ENCODE data around the gene TMEM163.

TMEM163 gene

GRCh38 chr2:134470561-134471168 is 248.1 kb downstream of the TMEM163 start:
- no peak for DNase-seq

- DNase-seq, result no peak
Measured at GRCh38 chr2:134469516-134470115, 249.2 kb downstream of the TMEM163 start.

GRCh38 chr2:134468776-134469175 is 250.0 kb downstream of the TMEM163 start:
- DNase-seq, result no peak

- DNase-seq, result no peak
Measured at GRCh38 chr2:134468164-134468563, 250.6 kb downstream of the TMEM163 start.

- no peak for DNase-seq
Measured at GRCh38 chr2:134466141-134466540, 252.7 kb downstream of the TMEM163 start.

- no peak for DNase-seq
Measured at GRCh38 chr2:134465228-134466105, 253.3 kb downstream of the TMEM163 start.

- no peak for DNase-seq
Measured at GRCh38 chr2:134463699-134464022, 255.1 kb downstream of the TMEM163 start.

GRCh38 chr2:134462791-134463698 is 255.8 kb downstream of the TMEM163 start:
- DNase-seq, result no peak

GRCh38 chr2:134462275-134462674 is 256.5 kb downstream of the TMEM163 start:
- no peak for DNase-seq

- DNase-seq, result no peak
Measured at GRCh38 chr2:134461511-134461910, 257.3 kb downstream of the TMEM163 start.

GRCh38 chr2:134460583-134460998 is 258.2 kb downstream of the TMEM163 start:
- DNase-seq, result peak; percentile 36 to 53

GRCh38 chr2:134459706-134460406 is 258.9 kb downstream of the TMEM163 start:
- no peak for DNase-seq

GRCh38 chr2:134458950-134459349 is 259.9 kb downstream of the TMEM163 start:
- no peak for DNase-seq

- no peak for DNase-seq
Measured at GRCh38 chr2:134458473-134458853, 260.3 kb downstream of the TMEM163 start.

GRCh38 chr2:134457765-134458472 is 260.9 kb downstream of the TMEM163 start:
- DNase-seq, result no peak

- DNase-seq, result no peak
Measured at GRCh38 chr2:134457353-134457752, 261.4 kb downstream of the TMEM163 start.

GRCh38 chr2:134455426-134455825 is 263.4 kb downstream of the TMEM163 start:
- no peak for DNase-seq

GRCh38 chr2:134454931-134455330 is 263.9 kb downstream of the TMEM163 start:
- no peak for DNase-seq

GRCh38 chr2:134454426-134454825 is 264.4 kb downstream of the TMEM163 start:
- no peak for DNase-seq

- no peak for DNase-seq
Measured at GRCh38 chr2:134453973-134454372, 264.8 kb downstream of the TMEM163 start.

- DNase-seq, result no peak
Measured at GRCh38 chr2:134453476-134453875, 265.3 kb downstream of the TMEM163 start.
